CD14-positive monocyte (primary cell): Measurements from ENCODE around the gene ZDHHC17. TPM values are rescaled to one million over a fixed set of nuclear protein-coding genes. Genes with fewer than 3 reads are reported as not detected.

Source experiments
- DNase-seq, 3 donors: peaks; one replicate each; pipeline ENCODE4 v3.0.0-alpha.2; 2011 to 2022
- H2AFZ ChIP-seq: 2 replicates; pipeline ENCODE4 v1.6.0; 2012; ENCODE audit warnings: mild to moderate bottlenecking, low read depth, low read length, inconsistent platforms; ENCODE audit not compliant: insufficient read depth, poor library complexity, severe bottlenecking
- H3K27ac ChIP-seq, 2 donors: 1 replicate in 1 of 2; 2 replicates in 1 of 2; pipeline ENCODE4 v1.5.1; 2012 to 2013; ENCODE audit warnings: low read length in 2 of 2, control low read depth in 1 of 2, inconsistent platforms in 1 of 2, low read depth in 1 of 2, mild to moderate bottlenecking in 1 of 2
- H3K27me3 ChIP-seq, 2 donors: one replicate each; pipeline versions ENCODE4 v1.6.0 to v1.6.1; 2011 to 2013; ENCODE audit warnings: low read length in 2 of 2; ENCODE audit not compliant: control insufficient read depth in 2 of 2, insufficient read depth in 2 of 2
- H3K36me3 ChIP-seq, 2 donors: replicated peaks in 1 of 2; 1 replicate in 1 of 2; 2 replicates in 1 of 2; pipeline versions ENCODE4 v1.5.1 to v1.6.1; 2012 to 2013; ENCODE audit warnings: low read length in 2 of 2, control low read depth in 1 of 2, inconsistent platforms in 1 of 2, mild to moderate bottlenecking in 1 of 2; ENCODE audit not compliant: insufficient read depth in 2 of 2, control insufficient read depth in 1 of 2
- H3K4me1 ChIP-seq, 2 donors: 1 replicate in 1 of 2; 2 replicates in 1 of 2; pipeline versions ENCODE4 v1.5.1 to v1.6.1; 2012 to 2013; ENCODE audit warnings: low read length in 2 of 2, control low read depth in 1 of 2, inconsistent platforms in 1 of 2, mild to moderate bottlenecking in 1 of 2, moderate library complexity in 1 of 2; ENCODE audit not compliant: insufficient read depth in 2 of 2, control insufficient read depth in 1 of 2
- H3K4me2 ChIP-seq: replicated peaks from 2 replicates; pipeline ENCODE3; 2012; ENCODE audit warnings: low read length, moderate library complexity, mild to moderate bottlenecking; ENCODE audit not compliant: poor library complexity, severe bottlenecking; ENCODE audit errors: extremely low read depth
- H3K4me3 ChIP-seq, 3 experiments: fragments of 200-600 bp in 1 of 3; sonication (generic) in 1 of 3; replicated peaks in 1 of 3; 1 replicate in 2 of 3; 2 replicates in 1 of 3; pipeline ENCODE4 v1.5.1; 2011 to 2013; ENCODE audit warnings: low read length in 3 of 3, mild to moderate bottlenecking in 3 of 3, control low read depth in 2 of 3, low read depth in 2 of 3, inconsistent platforms in 1 of 3, moderate library complexity in 1 of 3
- H3K79me2 ChIP-seq: 2 replicates; pipeline ENCODE4 v1.6.0; 2012; ENCODE audit warnings: mild to moderate bottlenecking, control low read depth, inconsistent platforms, low read length, moderate library complexity; ENCODE audit not compliant: insufficient read depth
- H3K9ac ChIP-seq: 2 replicates; pipeline ENCODE4 v1.6.0; 2017; ENCODE audit warnings: low read length, mild to moderate bottlenecking; ENCODE audit not compliant: insufficient read depth, poor library complexity, severe bottlenecking
- H3K9me3 ChIP-seq, 2 donors: replicated peaks in 1 of 2; 1 replicate in 1 of 2; 2 replicates in 1 of 2; pipeline versions ENCODE4 v1.5.1 to v1.6.1; 2012 to 2013; ENCODE audit warnings: low read length in 2 of 2, control low read depth in 1 of 2; ENCODE audit not compliant: control insufficient read depth in 1 of 2, insufficient read depth in 1 of 2
- H4K20me1 ChIP-seq: 2 replicates; pipeline ENCODE4 v1.6.0; 2012; ENCODE audit warnings: mild to moderate bottlenecking, low read length, control low read depth, moderate library complexity; ENCODE audit not compliant: insufficient read depth
- H3K27ac Mint-ChIP-seq, 7 donors: one replicate each; pipeline ENCODE4 v1.8.0; 2020; ENCODE audit warnings: mild to moderate bottlenecking in 7 of 7, mixed read lengths in 7 of 7, moderate library complexity in 6 of 7, inconsistent platforms in 2 of 7
- H3K27me3 Mint-ChIP-seq, 3 donors: one replicate each; pipeline ENCODE4 v1.8.0; 2021 to 2022; ENCODE audit warnings: low read depth in 3 of 3, mild to moderate bottlenecking in 3 of 3, mixed read lengths in 3 of 3, moderate library complexity in 3 of 3, inconsistent platforms in 1 of 3
- H3K36me3 Mint-ChIP-seq, 2 donors: one replicate each; pipeline ENCODE4 v1.8.0; 2020; ENCODE audit warnings: mixed read lengths in 2 of 2, inconsistent platforms in 1 of 2, mild to moderate bottlenecking in 1 of 2
- H3K4me1 Mint-ChIP-seq: one replicate; pipeline ENCODE4 v1.8.0; 2020; ENCODE audit warnings: mild to moderate bottlenecking, mixed read lengths
- H3K4me3 Mint-ChIP-seq, 2 donors: one replicate each; pipeline ENCODE4 v1.8.0; 2020; ENCODE audit warnings: mild to moderate bottlenecking in 2 of 2, mixed read lengths in 2 of 2, moderate library complexity in 1 of 2
- H3K9me3 Mint-ChIP-seq, 7 donors: one replicate each; pipeline ENCODE4 v1.8.0; 2020 to 2022; ENCODE audit warnings: mixed read lengths in 7 of 7, mild to moderate bottlenecking in 6 of 7, moderate library complexity in 6 of 7, inconsistent platforms in 2 of 7
- WGBS: methylation state at CpG from one replicate; pipeline ENCODE4 v1.1.5; 2013; ENCODE audit warnings: missing lambda C conversion rate; ENCODE audit not compliant: insufficient coverage; 5-methylcytosine and 5-hydroxymethylcytosine counted together
- intact Hi-C, 2 donors: fragments of 100-400 bp; cut with micrococcal nuclease; formaldehyde crosslinking; loops; one replicate each; pipeline versions ENCODE4 v1.15.0 to v1.15.1; 2023
- polyA plus RNA-seq, 3 donors: library from polyadenylated mRNA; depleted of rRNA in 1 of 3; unstranded in 2 of 3; stranded (reverse) in 1 of 3; fragments of 300-500 nt in 2 of 3; fragments of >200 nt in 1 of 3; fragmentation: Illumina TruSeq in 2 of 3; gene quantifications; 1 replicate in 2 of 3; 2 replicates in 1 of 3; pipeline ENCODE4 v1.2.3, GENCODE V29; 2012 to 2021
- TF ChIP-seq, protein P1 (sequence below): fragments of 200-600 bp; IDR thresholded peaks from one replicate; pipeline ENCODE4 v1.8.0; 2022; ENCODE audit warnings: antibody characterized with exemption, mild to moderate bottlenecking

The ZDHHC17 gene
- polyA plus RNA-seq, 3 donors: 4.6 to 31.4 (median 9.3) TPM

DNA sequence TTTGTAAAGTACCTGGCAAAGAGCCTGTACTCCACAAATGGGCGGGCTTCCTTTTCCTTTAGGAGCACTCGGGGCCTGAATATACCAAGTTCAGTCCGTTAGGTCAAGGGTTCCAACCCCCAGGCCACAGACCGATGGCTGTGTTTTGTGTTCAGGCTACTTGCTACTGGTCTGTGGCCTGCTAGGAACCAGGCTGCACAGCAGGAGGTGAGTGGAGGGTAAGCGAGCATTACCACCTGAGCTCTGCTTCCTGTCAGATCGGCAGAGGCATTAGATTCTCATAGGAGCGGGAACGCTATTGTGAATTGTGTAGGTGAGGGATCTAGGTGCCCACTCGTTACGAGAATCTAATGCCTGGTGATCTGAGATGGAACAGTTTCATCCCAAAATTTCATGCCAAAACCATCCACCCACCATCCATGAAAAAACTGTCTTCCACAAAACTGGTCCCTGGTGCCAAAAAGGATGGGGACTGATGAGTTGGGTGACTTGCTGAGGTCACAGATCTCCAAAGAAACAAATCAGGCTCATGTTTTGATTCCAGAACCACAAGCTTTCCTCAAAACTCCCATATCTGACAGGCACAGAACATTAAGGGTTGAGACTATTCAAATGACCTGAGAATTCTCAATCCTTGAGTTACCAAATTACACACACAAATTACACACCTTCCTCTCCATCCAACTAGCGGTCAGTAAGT is 110.7 kb downstream of the ZDHHC17 start:
- Histone ChIP-seq H3K36me3 (no peaks in the 10 kb centered on the region), H3K4me3 (no peak overlapping the region), H3K79me2 (no peaks in the 10 kb centered on the region), H3K9me3 (no peaks in the 10 kb centered on the region), H3K9ac (no peak overlapping the region), H3K27me3 (peaks cover 24 to 34% of the 10 kb centered on the region in 2 donors), H3K27ac (no peak overlapping the region), H3K4me2 (no peak overlapping the region), H4K20me1 (no peaks in the 10 kb centered on the region), H2AFZ (no peak overlapping the region), H3K4me1 (peaks cover 12 to 16% of the 10 kb centered on the region in 2 donors)
- Mint-ChIP-seq H3K27ac (no peak overlapping the region), H3K9me3 (peaks cover 0 to 12% (median 6%) of the 10 kb centered on the region in 7 donors), H3K36me3 (peaks cover 0 to 5% of the 10 kb centered on the region in 2 donors), H3K4me3 (no peak overlapping the region), H3K27me3 (peaks cover 32 to 35% (median 34%) of the 10 kb centered on the region in 3 donors), H3K4me1 (peaks cover 13% of the 10 kb centered on the region)
- intact Hi-C loops: no loop called here
- DNase-seq: no peak
- TF ChIP-seq, protein P1, sequence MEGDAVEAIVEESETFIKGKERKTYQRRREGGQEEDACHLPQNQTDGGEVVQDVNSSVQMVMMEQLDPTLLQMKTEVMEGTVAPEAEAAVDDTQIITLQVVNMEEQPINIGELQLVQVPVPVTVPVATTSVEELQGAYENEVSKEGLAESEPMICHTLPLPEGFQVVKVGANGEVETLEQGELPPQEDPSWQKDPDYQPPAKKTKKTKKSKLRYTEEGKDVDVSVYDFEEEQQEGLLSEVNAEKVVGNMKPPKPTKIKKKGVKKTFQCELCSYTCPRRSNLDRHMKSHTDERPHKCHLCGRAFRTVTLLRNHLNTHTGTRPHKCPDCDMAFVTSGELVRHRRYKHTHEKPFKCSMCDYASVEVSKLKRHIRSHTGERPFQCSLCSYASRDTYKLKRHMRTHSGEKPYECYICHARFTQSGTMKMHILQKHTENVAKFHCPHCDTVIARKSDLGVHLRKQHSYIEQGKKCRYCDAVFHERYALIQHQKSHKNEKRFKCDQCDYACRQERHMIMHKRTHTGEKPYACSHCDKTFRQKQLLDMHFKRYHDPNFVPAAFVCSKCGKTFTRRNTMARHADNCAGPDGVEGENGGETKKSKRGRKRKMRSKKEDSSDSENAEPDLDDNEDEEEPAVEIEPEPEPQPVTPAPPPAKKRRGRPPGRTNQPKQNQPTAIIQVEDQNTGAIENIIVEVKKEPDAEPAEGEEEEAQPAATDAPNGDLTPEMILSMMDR: no peak
- WGBS: 93% methylated on average over 4 of the region's 11 CpGs

DNA sequence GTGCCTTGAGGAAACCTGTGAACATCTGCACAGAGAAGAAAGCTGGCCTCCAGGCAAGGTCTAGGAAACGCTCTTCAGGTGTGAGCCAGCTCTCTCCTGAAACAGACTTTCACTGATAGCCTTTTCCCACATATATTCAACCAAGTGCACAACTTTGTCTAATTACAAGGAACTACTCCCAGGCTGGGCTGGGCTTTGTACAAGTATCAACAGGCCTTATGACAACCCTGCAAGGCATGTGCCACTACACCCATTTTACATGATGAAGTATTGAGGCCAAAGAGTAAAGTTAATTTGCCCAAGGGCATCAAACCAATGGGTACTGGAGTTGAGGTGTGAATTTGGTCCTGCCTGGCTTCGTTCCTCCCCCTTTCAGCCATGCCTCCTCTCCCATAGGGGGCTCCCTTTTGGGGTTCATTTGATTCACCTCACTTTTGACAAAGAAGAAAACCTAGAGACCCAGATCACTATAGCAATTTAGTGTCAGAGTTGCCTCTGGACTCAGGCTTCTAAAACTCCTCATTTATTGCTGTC is 112.8 kb downstream of the ZDHHC17 start:
- no peaks in the 10 kb centered on the region for H3K79me2 ChIP-seq
- H2AFZ ChIP-seq: no peak overlapping the region
- H3K36me3 Mint-ChIP-seq: peaks cover 0 to 5% of the 10 kb centered on the region in 2 donors
- H3K27ac ChIP-seq: no peak overlapping the region
- peaks cover 0 to 12% (median 6%) of the 10 kb centered on the region in 7 donors for H3K9me3 Mint-ChIP-seq
- DNase-seq: no peak
- no peak overlapping the region for H3K27ac Mint-ChIP-seq
- H3K27me3 Mint-ChIP-seq: peaks cover 43 to 50% (median 47%) of the 10 kb centered on the region in 3 donors
- peak overlapping the region in 1 of 2 donors; percentile 37 for H3K4me3 Mint-ChIP-seq
- H3K4me2 ChIP-seq: no peak overlapping the region
- TF ChIP-seq, protein P1: no peak
- no peaks in the 10 kb centered on the region for H4K20me1 ChIP-seq
- peaks cover 15% of the 10 kb centered on the region for H3K4me1 Mint-ChIP-seq
- H3K9ac ChIP-seq: no peak overlapping the region
- H3K9me3 ChIP-seq: no peaks in the 10 kb centered on the region
- H3K4me3 ChIP-seq: no peak overlapping the region
- peaks cover 31 to 48% of the 10 kb centered on the region in 2 donors for H3K27me3 ChIP-seq
- intact Hi-C loops: no loop called here
- no peaks in the 10 kb centered on the region for H3K36me3 ChIP-seq
- no CpG with 5 or more reads among the region's 2 CpGs for WGBS
- H3K4me1 ChIP-seq: peaks cover 12 to 16% of the 10 kb centered on the region in 2 donors
